ENCODE data around the gene TRIM40. TPM values are rescaled to one million over a fixed set of nuclear protein-coding genes. Genes with fewer than 3 reads are reported as not detected.

TRIM40 gene
- total and polyA plus RNA-seq, 2 of the 13 experiments (the other 11 are each of a cell fraction or from before 2014, with no cell fraction given) = 0.58 TPM; not detected in 1

- TF ChIP-seq KAT7 (CRISPR knock-in tag; IDR thresholded peaks at IDR 0.05; ENCODE audit: borderline replicate concordance) (no peak), KLF13 (CRISPR knock-in tag; IDR thresholded peaks at IDR 0.05) (no peak), NFKBIZ (CRISPR knock-in tag; IDR thresholded peaks at IDR 0.05) (0 out of 2 replicates have a peak, but pooled peaks have one; percentile 37), ZBTB37 (CRISPR knock-in tag; IDR thresholded peaks at IDR 0.05) (no peak), U2AF2 (IDR thresholded peaks at IDR 0.05; ENCODE audit: low read depth, low read length) (no peak), JDP2 (CRISPR knock-in tag; IDR thresholded peaks at IDR 0.05; ENCODE audit: borderline replicate concordance) (no peak; the same call in 1 of the 2 replicates), CCDC6 (CRISPR knock-in tag; IDR thresholded peaks at IDR 0.05) (peak; percentile 16; the same call in 1 of the 2 replicates), THAP7 (CRISPR knock-in tag; IDR thresholded peaks at IDR 0.05) (peak; percentile 73; the same call in 1 of the 2 replicates), ZNF563 (CRISPR knock-in tag; IDR thresholded peaks at IDR 0.05) (peak; percentile 72), E2F5 (CRISPR knock-in tag; conservative IDR thresholded peaks at IDR 0.05) (0 out of 2 replicates have a peak, but pooled peaks have one; percentile 23), HES4 (CRISPR knock-in tag; IDR thresholded peaks at IDR 0.05; ENCODE audit: borderline replicate concordance) (no peak), ZNF737 (CRISPR knock-in tag; IDR thresholded peaks at IDR 0.05; ENCODE audit: borderline replicate concordance) (no peak), HOMEZ (CRISPR knock-in tag; IDR thresholded peaks at IDR 0.05; ENCODE audit: low read depth) (peak; percentile 51), RBM22 (optimal IDR thresholded peaks at IDR 0.05; ENCODE audit: low read length) (no peak), ZFAT (CRISPR knock-in tag; conservative IDR thresholded peaks at IDR 0.05) (no peak), ARID2 (CRISPR knock-in tag; IDR thresholded peaks at IDR 0.05; ENCODE audit: borderline replicate concordance) (no peak), HOXA9 (CRISPR knock-in tag; IDR thresholded peaks at IDR 0.05; ENCODE audit: borderline replicate concordance) (no peak; the same call in 1 of the 2 replicates), ZNF292 (CRISPR knock-in tag; IDR thresholded peaks at IDR 0.05; ENCODE audit: borderline replicate concordance, low read depth) (no peak), TBX3 (IDR thresholded peaks at IDR 0.05; ENCODE audit: borderline replicate concordance) (peak; percentile 58; the same call in 1 of the 2 replicates), ZNF512 (CRISPR knock-in tag; IDR thresholded peaks at IDR 0.05) (peak; percentile 55; the same call in 1 of the 2 replicates)
Measured at GRCh38 chr6:30100585-30101443, 35.1 kb upstream of the TRIM40 start (continued).

All from HepG2 (cell line).